Osteoblast (primary cell): ENCODE measurements around the gene ZNF839. TPM values are rescaled to one million over a fixed set of nuclear protein-coding genes. Genes with fewer than 3 reads are reported as not detected.
"Not testable (repeated sequence)": the region's sequence is repeated elsewhere in the genome, so short reads cannot be mapped to it uniquely, and the experiment has no call there.

Experiments used
- DNase-seq: peaks from one replicate; pipeline ENCODE4 v3.0.0; 2011; ENCODE audit warnings: low spot score, mixed read lengths; ENCODE audit not compliant: insufficient read length; ENCODE audit errors: missing footprints
- H2AFZ ChIP-seq: 2 replicates; pipeline ENCODE4 v1.6.0; 2011; ENCODE audit warnings: mild to moderate bottlenecking, low read length
- H3K27ac ChIP-seq: 2 replicates; pipeline ENCODE4 v1.5.1; 2011; ENCODE audit warnings: mild to moderate bottlenecking, low read depth, low read length, moderate library complexity
- H3K27me3 ChIP-seq: 2 replicates; pipeline ENCODE4 v1.6.0; 2012; ENCODE audit warnings: mild to moderate bottlenecking, control low read depth, inconsistent platforms, low read length, moderate library complexity; ENCODE audit not compliant: insufficient read depth
- H3K36me3 ChIP-seq: 2 replicates; pipeline ENCODE4 v1.5.1; 2011; ENCODE audit warnings: mild to moderate bottlenecking, low read length, control low read depth, moderate library complexity; ENCODE audit not compliant: insufficient read depth
- H3K4me1 ChIP-seq: 2 replicates; pipeline ENCODE4 v1.5.1; 2011; ENCODE audit warnings: mild to moderate bottlenecking, low read length, control low read depth, moderate library complexity; ENCODE audit not compliant: insufficient read depth
- H3K4me2 ChIP-seq: 2 replicates; pipeline ENCODE4 v1.6.0; 2011; ENCODE audit warnings: mild to moderate bottlenecking, low read length; ENCODE audit not compliant: insufficient read depth
- H3K4me3 ChIP-seq: fragments of 200-600 bp; sonication (generic); 3 replicates; pipeline ENCODE4 v1.5.1; 2012; ENCODE audit warnings: mild to moderate bottlenecking, low read length, inconsistent platforms; ENCODE audit not compliant: insufficient read depth
- H3K79me2 ChIP-seq: 2 replicates; pipeline ENCODE4 v1.6.0; 2012; ENCODE audit warnings: mild to moderate bottlenecking, low read length, control low read depth, inconsistent platforms; ENCODE audit not compliant: insufficient read depth
- H3K9me3 ChIP-seq: 2 replicates; pipeline ENCODE4 v1.5.1; 2011; ENCODE audit warnings: low read depth, low read length, control low read depth
- H4K20me1 ChIP-seq: 2 replicates; pipeline ENCODE4 v1.6.0; 2012; ENCODE audit warnings: mild to moderate bottlenecking, low read length, control low read depth; ENCODE audit not compliant: insufficient read depth
- CTCF ChIP-seq: IDR thresholded peaks from 2 replicates; pipeline ENCODE4 v1.5.1; 2011; ENCODE audit warnings: mild to moderate bottlenecking, low read depth, low read length, moderate library complexity; ENCODE audit errors: extremely low read depth
- total RNA-seq: library from RNA; depleted of rRNA; stranded (reverse); fragments of >200 nt; gene quantifications from 2 replicates; pipeline ENCODE4 v1.2.3, GENCODE V29; 2012

ZNF839 gene
- total RNA-seq, 1 donor = 7.2 TPM

DNA sequence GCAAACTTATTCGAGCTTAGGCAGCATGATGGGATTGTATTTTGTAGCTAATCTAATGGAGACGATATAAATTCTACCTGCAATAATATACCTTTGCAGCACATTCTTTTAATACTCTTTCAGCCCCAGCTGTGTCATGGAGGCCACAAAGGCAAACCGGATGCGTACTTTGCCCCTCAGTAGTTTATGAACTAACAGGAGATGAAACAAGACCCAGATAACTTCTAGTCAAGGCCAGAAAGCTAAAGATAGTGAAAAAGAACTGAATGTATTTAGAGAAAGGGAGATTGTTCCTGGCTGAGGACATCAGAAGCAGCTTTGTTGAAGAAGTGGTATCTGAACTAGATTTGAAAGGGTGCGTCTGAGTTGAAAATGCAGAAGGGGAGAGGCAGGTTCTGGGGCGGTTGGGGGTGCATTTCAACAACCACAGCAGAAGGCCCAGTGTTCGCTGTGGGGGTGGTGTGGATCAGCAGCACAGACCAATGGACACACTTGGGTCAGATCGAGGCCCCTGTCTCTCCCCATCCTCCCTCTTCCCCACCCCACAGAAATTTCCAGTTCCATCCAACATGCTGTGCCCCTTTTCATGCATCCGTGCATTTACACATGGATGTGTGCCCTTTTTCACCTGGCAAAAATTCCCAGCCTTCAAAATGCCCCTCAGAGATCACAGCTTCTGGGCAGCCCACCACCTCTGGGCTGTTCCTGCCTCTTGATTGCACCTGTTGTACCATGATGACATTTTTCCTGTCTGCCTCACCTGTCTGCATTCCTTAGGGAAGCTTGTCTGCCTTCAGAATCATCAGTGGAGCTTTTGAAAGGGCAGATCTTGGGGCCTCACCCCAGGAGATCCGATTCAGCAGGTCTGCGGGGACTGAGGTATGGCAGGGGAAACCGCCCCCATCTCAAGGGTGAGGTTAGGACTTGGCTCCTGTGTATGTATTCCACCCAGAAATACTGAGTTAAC, 2.2 kb downstream of the ZNF839 start:
- peaks cover 17% of the 10 kb centered on the region for H3K36me3 ChIP-seq
- H4K20me1 ChIP-seq = no peaks in the 10 kb centered on the region
- H3K4me1 ChIP-seq = peaks cover 28% of the 10 kb centered on the region
- no peaks in the 10 kb centered on the region for H3K27me3 ChIP-seq
- H3K27ac ChIP-seq = no peak overlapping the region
- no peak for DNase-seq
- TF ChIP-seq CTCF = no peak
- H3K79me2 ChIP-seq = peaks cover 25% of the 10 kb centered on the region
- H2AFZ ChIP-seq = no peak overlapping the region
- no peak overlapping the region for H3K4me3 ChIP-seq
- no peaks in the 10 kb centered on the region for H3K9me3 ChIP-seq
- H3K4me2 ChIP-seq = no peak overlapping the region

- no peaks in the 10 kb centered on the region for H3K9me3 ChIP-seq
- H3K79me2 ChIP-seq = peaks cover 25% of the 10 kb centered on the region
- H3K4me2 ChIP-seq = peak overlapping the region; percentile 76
- H2AFZ ChIP-seq = peak overlapping the region; percentile 60
- H3K27me3 ChIP-seq = no peaks in the 10 kb centered on the region
- peak; percentile 92 for TF ChIP-seq CTCF
- peak; percentile 96 for DNase-seq
- peak overlapping the region; percentile 52 for H3K27ac ChIP-seq
- H4K20me1 ChIP-seq = no peaks in the 10 kb centered on the region
- H3K4me1 ChIP-seq = peaks cover 20% of the 10 kb centered on the region
- peak overlapping the region; percentile 42 for H3K4me3 ChIP-seq
- H3K36me3 ChIP-seq = peaks cover 20% of the 10 kb centered on the region
Observed at GRCh38 chr14:102323102-102323501, 3.6 kb downstream of the ZNF839 start.

GRCh38 chr14:102325791-102326345, 6.3 kb downstream of the ZNF839 start:
- Histone ChIP-seq H3K36me3 (peaks cover 20% of the 10 kb centered on the region), H3K79me2 (peaks cover 6% of the 10 kb centered on the region), H3K4me2 (no peak overlapping the region), H3K4me3 (no peak overlapping the region), H3K9me3 (no peaks in the 10 kb centered on the region), H3K4me1 (peaks cover 7% of the 10 kb centered on the region), H4K20me1 (no peaks in the 10 kb centered on the region), H3K27me3 (no peaks in the 10 kb centered on the region), H2AFZ (no peak overlapping the region), H3K27ac (no peak overlapping the region)
- no peak for DNase-seq
- TF ChIP-seq CTCF = no peak

DNA sequence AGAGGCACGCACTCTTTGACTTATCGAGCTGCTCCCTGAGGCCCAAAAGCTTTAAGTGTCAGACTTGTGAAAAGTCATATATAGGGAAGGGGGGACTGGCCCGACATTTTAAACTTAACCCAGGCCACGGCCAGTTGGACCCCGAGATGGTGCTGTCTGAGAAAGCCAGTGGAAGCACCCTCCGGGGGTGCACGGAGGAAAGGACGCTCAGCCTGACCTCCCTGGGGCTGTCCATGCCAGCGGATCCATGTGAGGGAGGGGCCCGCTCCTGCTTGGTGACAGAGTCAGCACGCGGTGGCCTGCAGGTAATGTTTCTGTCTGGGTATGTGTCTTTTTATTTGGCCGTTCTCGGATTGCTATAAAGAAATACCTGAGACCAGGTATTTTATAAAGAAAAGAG, 7.0 kb downstream of the ZNF839 start:
- peaks cover 21% of the 10 kb centered on the region for H3K36me3 ChIP-seq
- no peak for DNase-seq
- TF ChIP-seq CTCF = no peak
- H3K4me2 ChIP-seq = no peak overlapping the region
- no peaks in the 10 kb centered on the region for H3K9me3 ChIP-seq
- no peak overlapping the region for H2AFZ ChIP-seq
- no peak overlapping the region for H3K27ac ChIP-seq
- H3K27me3 ChIP-seq = no peaks in the 10 kb centered on the region
- H4K20me1 ChIP-seq = no peaks in the 10 kb centered on the region
- peaks cover 3% of the 10 kb centered on the region for H3K79me2 ChIP-seq
- H3K4me3 ChIP-seq = no peak overlapping the region
- peaks cover 7% of the 10 kb centered on the region for H3K4me1 ChIP-seq

GRCh38 chr14:102329381-102329780, 9.8 kb downstream of the ZNF839 start:
- H3K27ac ChIP-seq, H3K4me3 ChIP-seq, H2AFZ ChIP-seq, H3K4me1 ChIP-seq, H3K4me2 ChIP-seq, H3K79me2 ChIP-seq, H3K27me3 ChIP-seq, DNase-seq, H3K9me3 ChIP-seq, H4K20me1 ChIP-seq: not testable (repeated sequence)
- H3K36me3 ChIP-seq = peaks cover 29% of the 10 kb centered on the region
